ENCODE data around the gene NKX2-4.
"Not testable (repeated sequence)": the region's sequence is repeated elsewhere in the genome, so short reads cannot be mapped to it uniquely, and the experiment has no call there.

The NKX2-4 gene

GRCh38 chr20:21433329-21433890, 36.1 kb upstream of the NKX2-4 start:
- Histone ChIP-seq H3K36me3 (replicated peaks) (no peaks in the 10 kb centered on the region), H3K27ac (no peak overlapping the region), H3K4me3 (ENCODE audit: low read depth, low read length) (no peak overlapping the region), H3K27me3 (replicated peaks) (no peaks in the 10 kb centered on the region)
- TF ChIP-seq CTCF (IDR thresholded peaks at IDR 0.05; ENCODE audit: low read depth, low read length, missing control alignments) = no peak
- in situ Hi-C loops (cut with HindIII; ENCODE audit: low pct_ligation_motif_present, low sequenced_read_pairs) = no loop called here
- DNase-seq = peak; percentile 76

- no peak overlapping the region for H3K27ac ChIP-seq
- no peaks in the 10 kb centered on the region for H3K27me3 ChIP-seq (replicated peaks)
- H3K4me3 ChIP-seq (ENCODE audit: low read depth, low read length) = no peak overlapping the region
- no peak for DNase-seq
- H3K36me3 ChIP-seq (replicated peaks) = no peaks in the 10 kb centered on the region
- no peak for TF ChIP-seq CTCF (IDR thresholded peaks at IDR 0.05; ENCODE audit: low read depth, low read length, missing control alignments)
- in situ Hi-C loops (cut with HindIII; ENCODE audit: low pct_ligation_motif_present, low sequenced_read_pairs) = no loop called here
Measured at GRCh38 chr20:21432911-21433310, 35.6 kb upstream of the NKX2-4 start.

- no peak overlapping the region for H3K27ac ChIP-seq
- no peaks in the 10 kb centered on the region for H3K36me3 ChIP-seq (replicated peaks)
- in situ Hi-C loops (cut with HindIII; ENCODE audit: low pct_ligation_motif_present, low sequenced_read_pairs) = no loop called here
- no peak for DNase-seq
- H3K27me3 ChIP-seq (replicated peaks) = no peaks in the 10 kb centered on the region
- H3K4me3 ChIP-seq (ENCODE audit: low read depth, low read length) = no peak overlapping the region
- no peak for TF ChIP-seq CTCF (IDR thresholded peaks at IDR 0.05; ENCODE audit: low read depth, low read length, missing control alignments)
Measured at GRCh38 chr20:21430020-21430419, 32.7 kb upstream of the NKX2-4 start.

GRCh38 chr20:21424846-21425245, 27.5 kb upstream of the NKX2-4 start:
- TF ChIP-seq CTCF (IDR thresholded peaks at IDR 0.05; ENCODE audit: low read depth, low read length, missing control alignments) = no peak
- DNase-seq = no peak
- H3K36me3 ChIP-seq (replicated peaks) = no peaks in the 10 kb centered on the region

GRCh38 chr20:21423712-21424111, 26.4 kb upstream of the NKX2-4 start:
- H3K4me3 ChIP-seq (ENCODE audit: low read depth, low read length); H3K27me3 ChIP-seq (replicated peaks); DNase-seq; in situ Hi-C loops (cut with HindIII; ENCODE audit: low pct_ligation_motif_present, low sequenced_read_pairs); H3K27ac ChIP-seq; H3K36me3 ChIP-seq (replicated peaks): not testable (repeated sequence)

More at GRCh38 chr20:21424846-21425245, 27.5 kb upstream of the NKX2-4 start:
- H3K27me3 ChIP-seq (replicated peaks) = no peaks in the 10 kb centered on the region
- in situ Hi-C loops (cut with HindIII; ENCODE audit: low pct_ligation_motif_present, low sequenced_read_pairs) = no loop called here
- no peak overlapping the region for H3K27ac ChIP-seq
- H3K4me3 ChIP-seq (ENCODE audit: low read depth, low read length) = no peak overlapping the region

- in situ Hi-C loops (cut with HindIII; ENCODE audit: low pct_ligation_motif_present, low sequenced_read_pairs) = no loop called here
Measured at GRCh38 chr20:21421601-21422236, 24.4 kb upstream of the NKX2-4 start.

GRCh38 chr20:21419147-21419546, 21.8 kb upstream of the NKX2-4 start:
- H3K36me3 ChIP-seq (replicated peaks); H3K27me3 ChIP-seq (replicated peaks); DNase-seq; in situ Hi-C loops (cut with HindIII; ENCODE audit: low pct_ligation_motif_present, low sequenced_read_pairs); H3K4me3 ChIP-seq (ENCODE audit: low read depth, low read length); H3K27ac ChIP-seq: not testable (repeated sequence)

More at GRCh38 chr20:21421601-21422236, 24.4 kb upstream of the NKX2-4 start:
- H3K36me3 ChIP-seq (replicated peaks) = no peaks in the 10 kb centered on the region
- no peaks in the 10 kb centered on the region for H3K27me3 ChIP-seq (replicated peaks)
- no peak overlapping the region for H3K4me3 ChIP-seq (ENCODE audit: low read depth, low read length)
- H3K27ac ChIP-seq = no peak overlapping the region
- no peak for TF ChIP-seq CTCF (IDR thresholded peaks at IDR 0.05; ENCODE audit: low read depth, low read length, missing control alignments)
- DNase-seq = no peak

- DNase-seq; H3K27ac ChIP-seq; in situ Hi-C loops (cut with HindIII; ENCODE audit: low pct_ligation_motif_present, low sequenced_read_pairs); H3K4me3 ChIP-seq (ENCODE audit: low read depth, low read length); H3K27me3 ChIP-seq (replicated peaks); H3K36me3 ChIP-seq (replicated peaks): not testable (repeated sequence)
Measured at GRCh38 chr20:21413996-21414395, 16.7 kb upstream of the NKX2-4 start.

All from brain microvascular endothelial cell (primary cell).